GM04504 (cell line): ENCODE measurements around the gene CD34.

Experiments
- DNase-seq: peaks from one replicate; pipeline ENCODE4 v3.0.0-alpha.2; 2012; ENCODE audit warnings: low read depth

Gene CD34

DNA sequence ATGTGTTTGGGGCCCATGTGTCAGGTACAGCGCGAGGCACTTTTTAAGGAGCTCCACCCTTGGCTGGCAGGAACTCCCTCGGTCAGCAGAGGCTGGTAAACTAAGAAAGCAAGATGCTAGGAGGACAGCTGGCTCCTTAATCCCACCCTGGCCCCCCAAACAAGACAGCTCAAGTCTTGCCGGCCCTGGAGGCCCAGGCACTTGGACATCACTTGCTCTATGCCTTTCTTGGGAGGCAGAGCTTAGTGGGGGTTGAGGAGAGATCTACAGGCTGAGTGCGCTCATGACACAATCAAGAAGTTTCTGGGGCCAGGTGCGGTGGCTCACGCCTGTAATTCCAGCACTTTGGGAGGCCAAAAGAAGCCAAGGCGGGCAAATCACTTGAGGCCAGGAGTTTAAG lies 78.1 kb downstream of the CD34 start:
- no peak for DNase-seq

DNA sequence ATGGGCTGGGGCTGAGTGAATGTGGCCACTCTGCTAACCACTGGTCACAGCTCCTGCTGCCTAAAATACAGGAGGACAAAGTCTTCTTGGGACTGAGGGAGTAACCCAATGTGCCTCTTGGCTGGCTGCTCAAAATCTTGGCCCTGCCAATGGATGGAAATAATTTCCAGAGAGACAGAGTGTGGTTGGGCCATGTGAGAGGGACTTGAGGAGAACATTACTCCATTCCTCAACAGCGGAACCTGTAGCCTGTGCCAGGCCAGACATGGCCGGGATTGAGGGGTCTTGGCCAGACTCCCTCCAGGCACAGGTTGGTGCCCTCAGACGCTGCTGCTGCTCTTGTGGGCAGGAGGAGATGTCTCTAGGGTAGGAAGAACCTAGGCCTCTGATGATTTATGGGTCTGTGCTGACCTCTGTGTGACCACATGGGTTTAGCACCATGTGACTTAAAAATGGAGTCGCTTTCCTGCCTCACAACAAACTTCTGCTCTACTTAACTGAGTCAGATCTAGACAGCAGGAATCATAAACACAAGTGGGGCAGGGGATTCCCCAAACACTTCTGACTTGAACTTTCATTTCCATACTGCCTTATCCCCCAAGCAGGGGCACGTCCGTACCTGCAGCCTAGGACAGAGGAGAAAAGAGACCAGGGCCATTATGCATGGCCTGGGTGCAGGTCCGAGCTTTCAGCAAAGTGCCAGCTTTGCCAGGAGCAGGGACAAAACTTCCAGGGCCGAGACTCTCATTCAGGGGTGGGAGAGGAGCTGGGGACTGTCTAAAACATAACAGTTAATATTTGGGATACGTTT lies 79.2 kb downstream of the CD34 start:
- no peak for DNase-seq
